Measurements from ENCODE around the gene ELF1. TPM values are rescaled to one million over a fixed set of nuclear protein-coding genes. Genes with fewer than 3 reads are reported as not detected.
A peak's percentile ranks its signal among the peaks of the same experiment; 100 is the strongest.

Gene ELF1
- total and polyA plus RNA-seq, 2 donors (not counting 3 experiments of a cell fraction or from before 2014, with no cell fraction given) = 31.8 to 61.2 TPM

- no peak for TF ChIP-seq FOS (IDR thresholded peaks at IDR 0.05; ENCODE audit: borderline replicate concordance, insufficient read depth, low read length)
- no peak for TF ChIP-seq MYC (IDR thresholded peaks at IDR 0.05; ENCODE audit: low read depth, low read length)
- TF ChIP-seq JUN (IDR thresholded peaks at IDR 0.05; ENCODE audit: borderline replicate concordance, insufficient read depth, insufficient read length, low read depth) = no peak
- BruUV-seq (replicated peaks) = no TSS peak
- Histone ChIP-seq H3K9ac (replicated peaks; ENCODE audit: extremely low read depth, insufficient read depth, low read length) (no peak overlapping the region), H3K9me3 (replicated peaks; ENCODE audit: control insufficient read depth, insufficient read depth, low read length) (no peaks in the 10 kb centered on the region), H3K4me2 (ENCODE audit: insufficient read depth, low read length) (no peak overlapping the region), H3K36me3 (ENCODE audit: control insufficient read depth in 2 of 2, extremely low read depth in 1 of 2, insufficient read depth in 2 of 2, low read length in 2 of 2) (peaks cover 0 to under 1% of the 10 kb centered on the region in 2 experiments), H3K9me1 (replicated peaks; ENCODE audit: control insufficient read depth, extremely low read depth, insufficient read depth, low read length) (no peaks in the 10 kb centered on the region), H4K20me1 (replicated peaks; ENCODE audit: control insufficient read depth, extremely low read depth, insufficient read depth, low read length) (no peaks in the 10 kb centered on the region), H3K4me3 (replicated peaks in 1 of 3; ENCODE audit: insufficient read depth in 1 of 3, low read depth in 1 of 3, low read length in 3 of 3) (no peak overlapping the region), H3K27ac (ENCODE audit: insufficient read depth, low read depth, low read length) (no peak overlapping the region), H2AFZ (ENCODE audit: low read depth, low read length) (no peak overlapping the region), H3K79me2 (ENCODE audit: control insufficient read depth, insufficient read depth, low read length) (no peaks in the 10 kb centered on the region), H3K4me1 (ENCODE audit: control insufficient read depth, extremely low read depth, insufficient read depth, low read length) (peaks cover 10% of the 10 kb centered on the region), H3K27me3 (ENCODE audit: control insufficient read depth in 2 of 2, insufficient read depth in 2 of 2, low read length in 2 of 2) (no peaks in the 10 kb centered on the region)
- dilution Hi-C loops (cut with MboI; ENCODE audit: extremely low pct_ligation_motif_present, low sequenced_read_pairs) (no loop called here), intact Hi-C loops (cut with micrococcal nuclease) (no loop called here)
- CTCF ChIA-PET = interaction anchor here (1.0 kb wide), 1 partner anchor 11 kb away, joined by 3 read pairs; no protein-coding TSS in a partner anchor
- FAIRE-seq (no peak), DNase-seq (ENCODE audit: low read depth, low spot score) (no peak)
- POLR2A ChIA-PET = interaction anchor here (0.5 kb wide), 1 partner anchor 10 kb away, joined by 3 read pairs; no protein-coding TSS in a partner anchor
Observed at GRCh38 chr13:40923867-40924266, 95.2 kb downstream of the ELF1 start.

GRCh38 chr13:40922437-40923040 is 96.6 kb downstream of the ELF1 start:
- POLR2A ChIA-PET = interaction anchor here (0.6 kb wide), 1 partner anchor 29 kb away, joined by 3 read pairs; no protein-coding TSS in a partner anchor
- no TSS peak for BruUV-seq (replicated peaks)

More at GRCh38 chr13:40922437-40923040, 96.6 kb downstream of the ELF1 start:
- no peaks in the 10 kb centered on the region for H3K9me1 ChIP-seq (replicated peaks; ENCODE audit: control insufficient read depth, extremely low read depth, insufficient read depth, low read length)
- FAIRE-seq (peak; percentile 26), DNase-seq (ENCODE audit: low read depth, low spot score) (no peak)
- CTCF ChIA-PET = interaction anchor here (1.1 to 2.2 kb wide), 5 partner anchors 16 to 137 kb away, joined by 3 to 10 read pairs (median 4); no protein-coding TSS in a partner anchor
- intact Hi-C loops (cut with micrococcal nuclease) = no loop called here
- H3K9me3 ChIP-seq (replicated peaks; ENCODE audit: control insufficient read depth, insufficient read depth, low read length) = no peaks in the 10 kb centered on the region
- no peak overlapping the region for H3K4me3 ChIP-seq (replicated peaks in 1 of 3; ENCODE audit: insufficient read depth in 1 of 3, low read depth in 1 of 3, low read length in 3 of 3)
- H3K36me3 ChIP-seq (ENCODE audit: control insufficient read depth in 2 of 2, extremely low read depth in 1 of 2, insufficient read depth in 2 of 2, low read length in 2 of 2) = no peaks in the 10 kb centered on the region
- TF ChIP-seq EZH2 (IDR thresholded peaks at IDR 0.05; ENCODE audit: borderline replicate concordance, low read depth, low read length, severe bottlenecking) (no peak), CTCF (IDR thresholded peaks at IDR 0.05; ENCODE audit: extremely low read depth in 1 of 2, insufficient read depth in 1 of 2, low read depth in 1 of 2, low read length in 2 of 2) (no peak), POLR2AphosphoS5 (IDR thresholded peaks at IDR 0.05; ENCODE audit: insufficient read depth, low read depth, low read length) (no peak), FOS (IDR thresholded peaks at IDR 0.05; ENCODE audit: borderline replicate concordance, insufficient read depth, low read length) (no peak), MAX (IDR thresholded peaks at IDR 0.05; ENCODE audit: insufficient read depth, insufficient read length) (no peak), MYC (IDR thresholded peaks at IDR 0.05; ENCODE audit: low read depth, low read length) (no peak), GATA2 (IDR thresholded peaks at IDR 0.05; ENCODE audit: insufficient read depth, insufficient read length, low read depth, low read length) (no peak)
- no peak overlapping the region for H3K27ac ChIP-seq (ENCODE audit: insufficient read depth, low read depth, low read length)
- H3K4me1 ChIP-seq (ENCODE audit: control insufficient read depth, extremely low read depth, insufficient read depth, low read length) = peaks cover 10% of the 10 kb centered on the region
- no peak overlapping the region for H3K4me2 ChIP-seq (ENCODE audit: insufficient read depth, low read length)
- no peaks in the 10 kb centered on the region for H3K79me2 ChIP-seq (ENCODE audit: control insufficient read depth, insufficient read depth, low read length)
- dilution Hi-C loops (cut with MboI; ENCODE audit: extremely low pct_ligation_motif_present, low sequenced_read_pairs) = no loop called here
- no peaks in the 10 kb centered on the region for H4K20me1 ChIP-seq (replicated peaks; ENCODE audit: control insufficient read depth, extremely low read depth, insufficient read depth, low read length)
- no peaks in the 10 kb centered on the region for H3K27me3 ChIP-seq (ENCODE audit: control insufficient read depth in 2 of 2, insufficient read depth in 2 of 2, low read length in 2 of 2)
- H3K9ac ChIP-seq (replicated peaks; ENCODE audit: extremely low read depth, insufficient read depth, low read length) = no peak overlapping the region
- peak overlapping the region; percentile 39 for H2AFZ ChIP-seq (ENCODE audit: low read depth, low read length)
